GM23338 (cell line): ENCODE measurements around the gene CLSTN2. TPM values are rescaled to one million over a fixed set of nuclear protein-coding genes. Genes with fewer than 3 reads are reported as not detected.

Experiments
- ATAC-seq: fragments of 200-7000 bp; cut with Tn5 transposase; 3 replicates; pipeline ENCODE4 v1.9.1; 2020
- DNase-seq: peaks from one replicate; pipeline ENCODE4 v3.0.0-alpha.2; 2015; ENCODE audit warnings: low spot score
- H2AFZ ChIP-seq: fragments of 200-600 bp; sonication (generic); 2 replicates; pipeline ENCODE4 v1.8.0; 2016; ENCODE audit warnings: antibody characterized with exemption, mild to moderate bottlenecking, moderate library complexity
- H3F3A ChIP-seq: fragments of 200-600 bp; sonication (generic); replicated peaks from 2 replicates; pipeline ENCODE4 v1.8.0; 2017; ENCODE audit warnings: antibody characterized with exemption, mixed run types, low read depth
- H3K27ac ChIP-seq: fragments of 200-600 bp; sonication (generic); 2 replicates; pipeline ENCODE4 v1.6.1; 2016; ENCODE audit warnings: low read depth
- H3K27me3 ChIP-seq: fragments of 200-600 bp; sonication (generic); 2 replicates; pipeline ENCODE4 v1.8.0; 2016; ENCODE audit warnings: mild to moderate bottlenecking, mixed run types, moderate library complexity; ENCODE audit not compliant: insufficient read depth
- H3K36me3 ChIP-seq: fragments of 200-600 bp; sonication (generic); 2 replicates; pipeline ENCODE4 v1.8.0; 2016; ENCODE audit warnings: mild to moderate bottlenecking; ENCODE audit not compliant: insufficient read depth
- H3K4me1 ChIP-seq: fragments of 200-600 bp; sonication (generic); 2 replicates; pipeline ENCODE4 v1.8.0; 2016; ENCODE audit warnings: mild to moderate bottlenecking, moderate library complexity; ENCODE audit not compliant: insufficient read depth
- H3K4me2 ChIP-seq: fragments of 200-600 bp; sonication (generic); 2 replicates; pipeline ENCODE4 v1.7.1; 2017; ENCODE audit warnings: mixed run types
- H3K4me3 ChIP-seq: fragments of 200-600 bp; sonication (generic); 2 replicates; pipeline ENCODE4 v1.6.1; 2016; ENCODE audit warnings: mixed run types
- H3K79me2 ChIP-seq: fragments of 200-600 bp; sonication (generic); replicated peaks from 2 replicates; pipeline ENCODE4 v1.8.0; 2017; ENCODE audit warnings: mild to moderate bottlenecking; ENCODE audit not compliant: insufficient read depth
- H3K9me2 ChIP-seq: fragments of 200-600 bp; sonication (generic); 2 replicates; pipeline ENCODE4 v1.8.0; 2017; ENCODE audit not compliant: insufficient read depth
- H4K20me1 ChIP-seq: fragments of 200-600 bp; sonication (generic); replicated peaks from 2 replicates; pipeline ENCODE4 v1.8.0; 2017; ENCODE audit warnings: mild to moderate bottlenecking; ENCODE audit not compliant: insufficient read depth
- H3K27ac Mint-ChIP-seq: 2 replicates; pipeline ENCODE4 v1.8.0; 2020; ENCODE audit warnings: inconsistent platforms, mild to moderate bottlenecking, moderate library complexity, mixed read lengths
- H3K27me3 Mint-ChIP-seq: 3 replicates; pipeline ENCODE4 v1.8.0; 2022; ENCODE audit warnings: low read depth, mild to moderate bottlenecking, moderate library complexity, mixed read lengths, inconsistent platforms; ENCODE audit not compliant: insufficient read depth, poor library complexity
- H3K36me3 Mint-ChIP-seq: 3 replicates; pipeline ENCODE4 v1.8.0; 2021; ENCODE audit warnings: low read depth, mild to moderate bottlenecking, inconsistent platforms, moderate library complexity, mixed read lengths
- H3K4me1 Mint-ChIP-seq: 3 replicates; pipeline ENCODE4 v1.8.0; 2020; ENCODE audit warnings: mild to moderate bottlenecking, inconsistent platforms, mixed read lengths
- H3K4me3 Mint-ChIP-seq: 3 replicates; pipeline ENCODE4 v1.8.0; 2021; ENCODE audit warnings: moderate library complexity, mild to moderate bottlenecking, inconsistent platforms, mixed read lengths
- H3K9me3 Mint-ChIP-seq: 3 replicates; pipeline ENCODE4 v1.8.0; 2020; ENCODE audit warnings: moderate library complexity, mild to moderate bottlenecking, inconsistent platforms, mixed read lengths
- CREB1 ChIP-seq: fragments of 250-450 bp; sonication (Bioruptor Pico); IDR thresholded peaks from 2 replicates; pipeline ENCODE4 v1.5.0; 2020; ENCODE audit warnings: low read depth, mild to moderate bottlenecking, moderate library complexity
- EZH2 ChIP-seq: fragments of 200-600 bp; sonication (generic); IDR thresholded peaks from one replicate; pipeline ENCODE4 v1.8.0; 2017; ENCODE audit warnings: antibody characterized with exemption, mild to moderate bottlenecking, low read depth; ENCODE audit not compliant: unreplicated experiment
- EZH2phosphoT487 ChIP-seq: fragments of 200-600 bp; sonication (generic); IDR thresholded peaks from one replicate; pipeline ENCODE4 v1.8.1; 2018; ENCODE audit warnings: antibody characterized with exemption; ENCODE audit not compliant: unreplicated experiment
- JUNB ChIP-seq: IDR thresholded peaks from one replicate; pipeline ENCODE4 v1.6.1; 2016; ENCODE audit warnings: antibody characterized with exemption; ENCODE audit not compliant: unreplicated experiment
- NANOG ChIP-seq: IDR thresholded peaks from 2 replicates; pipeline ENCODE4 v1.6.1; 2016; ENCODE audit warnings: antibody characterized with exemption, borderline replicate concordance
- REST ChIP-seq: IDR thresholded peaks from one replicate; pipeline ENCODE4 v1.6.1; 2018; ENCODE audit warnings: antibody characterized with exemption; ENCODE audit not compliant: unreplicated experiment
- STAT1 ChIP-seq: IDR thresholded peaks from one replicate; pipeline ENCODE4 v1.6.1; 2016; ENCODE audit warnings: antibody characterized with exemption; ENCODE audit not compliant: unreplicated experiment
- ZNF114 ChIP-seq: fragments of 250-450 bp; sonication (Bioruptor Pico); IDR thresholded peaks from 2 replicates; pipeline ENCODE4 v1.5.0; 2020; ENCODE audit warnings: mild to moderate bottlenecking, moderate library complexity
- ZNF331 ChIP-seq: fragments of 250-450 bp; sonication (Bioruptor Pico); IDR thresholded peaks from 2 replicates; pipeline ENCODE4 v1.5.0; 2020; ENCODE audit warnings: low read depth, mild to moderate bottlenecking, moderate library complexity
- polyA plus RNA-seq: library from polyadenylated mRNA; unstranded; fragments of >200 nt; fragmentation: Nextera tagmentation; extraction: Ambion mirVana; gene quantifications from 2 replicates; pipeline ENCODE4 v1.2.1, GENCODE V29; 2016
- total RNA-seq: library from RNA; depleted of rRNA; stranded (reverse); fragments of >200 nt; shearing (Covaris generic); gene quantifications from 2 replicates; pipeline ENCODE4 v1.2.3, GENCODE V29; 2014
- TF ChIP-seq, protein P1 (sequence below), 2 experiments: fragments of 200-600 bp in 1 of 2; sonication (generic) in 1 of 2; conservative IDR thresholded peaks; 2 replicates each; pipeline versions ENCODE4 v1.5.1 to v1.6.1; 2016 to 2017; ENCODE audit warnings: antibody characterized with exemption in 2 of 2, low read depth in 2 of 2, mild to moderate bottlenecking in 2 of 2, moderate library complexity in 1 of 2

The CLSTN2 gene
- total and polyA plus RNA-seq, 2 experiments from 2014 or later: 0.11 to 0.83 TPM

DNA sequence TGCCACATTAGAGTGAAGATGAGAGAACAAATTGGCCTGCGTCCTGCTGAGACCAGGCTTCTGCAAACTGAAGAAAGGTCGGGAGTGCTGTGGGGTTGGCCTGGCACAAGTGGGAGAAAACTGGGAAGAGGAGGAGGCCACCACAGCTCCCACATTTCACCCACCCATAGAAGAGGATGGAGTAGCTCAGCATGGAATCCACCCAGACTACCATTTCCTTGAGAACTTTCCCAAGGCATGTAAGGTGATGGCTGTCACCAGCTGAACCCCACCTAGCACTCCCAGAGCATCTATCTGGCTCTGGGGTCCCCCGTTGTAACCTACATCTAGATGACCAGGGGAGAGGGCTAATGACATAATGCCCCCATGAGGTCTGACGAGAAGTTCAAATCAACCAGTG lies 622.5 kb downstream of the CLSTN2 start:
- peaks cover 14% of the 10 kb centered on the region for H3K9me2 ChIP-seq
- TF ChIP-seq ZNF114 (CRISPR knock-in tag): no peak
- TF ChIP-seq CREB1 (CRISPR knock-in tag): no peak
- no peak for TF ChIP-seq REST
- no peak for TF ChIP-seq JUNB
- no peak for TF ChIP-seq NANOG
- TF ChIP-seq, protein P1, sequence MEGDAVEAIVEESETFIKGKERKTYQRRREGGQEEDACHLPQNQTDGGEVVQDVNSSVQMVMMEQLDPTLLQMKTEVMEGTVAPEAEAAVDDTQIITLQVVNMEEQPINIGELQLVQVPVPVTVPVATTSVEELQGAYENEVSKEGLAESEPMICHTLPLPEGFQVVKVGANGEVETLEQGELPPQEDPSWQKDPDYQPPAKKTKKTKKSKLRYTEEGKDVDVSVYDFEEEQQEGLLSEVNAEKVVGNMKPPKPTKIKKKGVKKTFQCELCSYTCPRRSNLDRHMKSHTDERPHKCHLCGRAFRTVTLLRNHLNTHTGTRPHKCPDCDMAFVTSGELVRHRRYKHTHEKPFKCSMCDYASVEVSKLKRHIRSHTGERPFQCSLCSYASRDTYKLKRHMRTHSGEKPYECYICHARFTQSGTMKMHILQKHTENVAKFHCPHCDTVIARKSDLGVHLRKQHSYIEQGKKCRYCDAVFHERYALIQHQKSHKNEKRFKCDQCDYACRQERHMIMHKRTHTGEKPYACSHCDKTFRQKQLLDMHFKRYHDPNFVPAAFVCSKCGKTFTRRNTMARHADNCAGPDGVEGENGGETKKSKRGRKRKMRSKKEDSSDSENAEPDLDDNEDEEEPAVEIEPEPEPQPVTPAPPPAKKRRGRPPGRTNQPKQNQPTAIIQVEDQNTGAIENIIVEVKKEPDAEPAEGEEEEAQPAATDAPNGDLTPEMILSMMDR (conservative IDR thresholded peaks at IDR 0.05; ENCODE audit: low read depth in 2 of 2): no peak
- no peak for TF ChIP-seq STAT1
- H3K79me2 ChIP-seq: no peaks in the 10 kb centered on the region
- no peaks in the 10 kb centered on the region for H3K4me1 ChIP-seq
- ATAC-seq (no peak), DNase-seq (no peak)
- Mint-ChIP-seq H3K27me3 (peaks cover 8% of the 10 kb centered on the region), H3K36me3 (no peaks in the 10 kb centered on the region), H3K27ac (no peak overlapping the region), H3K4me1 (no peaks in the 10 kb centered on the region), H3K9me3 (no peaks in the 10 kb centered on the region; the same call in 2 of the 3 replicates), H3K4me3 (no peak overlapping the region)
- no peaks in the 10 kb centered on the region for H3F3A ChIP-seq
- H3K4me2 ChIP-seq: no peak overlapping the region
- no peak overlapping the region for H3K4me3 ChIP-seq
- H3K27ac ChIP-seq: no peak overlapping the region
- no peaks in the 10 kb centered on the region for H4K20me1 ChIP-seq
- H2AFZ ChIP-seq: no peak overlapping the region
- no peaks in the 10 kb centered on the region for H3K27me3 ChIP-seq
- no peaks in the 10 kb centered on the region for H3K36me3 ChIP-seq

GRCh38 chr3:140559546-140559945 lies 624.6 kb downstream of the CLSTN2 start:
- ATAC-seq (no peak), DNase-seq (no peak)
- no peak overlapping the region for H3K27ac Mint-ChIP-seq
- H3K4me3 Mint-ChIP-seq: no peak overlapping the region
- Histone ChIP-seq H3K4me3 (no peak overlapping the region), H3K36me3 (no peaks in the 10 kb centered on the region), H3K79me2 (no peaks in the 10 kb centered on the region), H3F3A (no peaks in the 10 kb centered on the region), H4K20me1 (no peaks in the 10 kb centered on the region), H3K27ac (no peak overlapping the region), H3K4me1 (no peaks in the 10 kb centered on the region), H3K4me2 (no peak overlapping the region), H3K27me3 (no peaks in the 10 kb centered on the region), H3K9me2 (peaks cover 19% of the 10 kb centered on the region), H2AFZ (no peak overlapping the region)
- peaks cover 8% of the 10 kb centered on the region for H3K27me3 Mint-ChIP-seq
- no peaks in the 10 kb centered on the region; the same call in 2 of the 3 replicates for H3K9me3 Mint-ChIP-seq
- H3K4me1 Mint-ChIP-seq: no peaks in the 10 kb centered on the region
- H3K36me3 Mint-ChIP-seq: no peaks in the 10 kb centered on the region
- TF ChIP-seq EZH2phosphoT487 (no peak), REST (no peak), ZNF331 (CRISPR knock-in tag) (no peak), EZH2 (no peak), JUNB (no peak)
